TTC549 (cell line): Measurements from ENCODE around the gene MBNL2.
"Not testable (repeated sequence)": the region's sequence is repeated elsewhere in the genome, so short reads cannot be mapped to it uniquely, and the experiment has no call there.

ENCODE experiments used
- FAIRE-seq: peaks from 2 replicates; lab custom pipeline; 2012; peaks lifted over from hg19 to GRCh38; lab: Jason Lieb, UNC

The MBNL2 gene

GRCh38 chr13:97329331-97329730, 107.2 kb downstream of the MBNL2 start:
- no peak for FAIRE-seq

GRCh38 chr13:97330448-97330847, 108.3 kb downstream of the MBNL2 start:
- no peak for FAIRE-seq

- no peak for FAIRE-seq
Observed at GRCh38 chr13:97332742-97333141, 110.6 kb downstream of the MBNL2 start.

- no peak for FAIRE-seq
Observed at GRCh38 chr13:97333983-97334382, 111.8 kb downstream of the MBNL2 start.

GRCh38 chr13:97334690-97335089, 112.6 kb downstream of the MBNL2 start:
- no peak for FAIRE-seq

- no peak for FAIRE-seq
Observed at GRCh38 chr13:97335488-97336134, 113.5 kb downstream of the MBNL2 start.

- FAIRE-seq: no peak
Observed at GRCh38 chr13:97337985-97338499, 115.9 kb downstream of the MBNL2 start.

GRCh38 chr13:97338571-97338970, 116.4 kb downstream of the MBNL2 start:
- no peak for FAIRE-seq

- FAIRE-seq: no peak
Observed at GRCh38 chr13:97339019-97339987, 117.2 kb downstream of the MBNL2 start.

GRCh38 chr13:97339988-97340749, 118.0 kb downstream of the MBNL2 start:
- FAIRE-seq: no peak

- FAIRE-seq: no peak
Observed at GRCh38 chr13:97341135-97341534, 119.0 kb downstream of the MBNL2 start.

GRCh38 chr13:97342136-97342535, 120.0 kb downstream of the MBNL2 start:
- FAIRE-seq: no peak

- FAIRE-seq: no peak
Observed at GRCh38 chr13:97342936-97343335, 120.8 kb downstream of the MBNL2 start.

GRCh38 chr13:97344265-97345175, 122.4 kb downstream of the MBNL2 start:
- peak; percentile 43 for FAIRE-seq

GRCh38 chr13:97346097-97346496, 124.0 kb downstream of the MBNL2 start:
- FAIRE-seq: no peak

- no peak for FAIRE-seq
Observed at GRCh38 chr13:97346561-97347254, 124.6 kb downstream of the MBNL2 start.

- FAIRE-seq: no peak
Observed at GRCh38 chr13:97347255-97347932, 125.3 kb downstream of the MBNL2 start.

GRCh38 chr13:97348569-97349100, 126.5 kb downstream of the MBNL2 start:
- FAIRE-seq: no peak

- FAIRE-seq: not testable (repeated sequence)
Observed at GRCh38 chr13:97352012-97352411, 129.9 kb downstream of the MBNL2 start.

GRCh38 chr13:97352815-97353214, 130.7 kb downstream of the MBNL2 start:
- FAIRE-seq: no peak
